CD4-positive, CD25-positive, alpha-beta regulatory T cell (primary cell): Measurements from ENCODE around the gene SLC25A23. TPM values are rescaled to one million over a fixed set of nuclear protein-coding genes. Genes with fewer than 3 reads are reported as not detected.
A peak's percentile ranks its signal among the peaks of the same experiment; 100 is the strongest.

Experiments used
- ATAC-seq, 2 donors: fragments of 150-1000 bp; cut with Tn5 transposase; one replicate each; pipeline ENCODE4 v1.10.0; 2021; ENCODE audit warnings: low read depth in 2 of 2, moderate number of reproducible peaks in 2 of 2, moderate library complexity in 1 of 2
- DNase-seq, 3 donors: peaks; one replicate each; pipeline versions ENCODE4 v3.0.0 to v3.0.0-alpha.2; 2012 to 2022; ENCODE audit warnings: mixed read lengths in 1 of 3
- H3K27ac ChIP-seq: one replicate; pipeline ENCODE4 v1.7.0; 2013; ENCODE audit warnings: mild to moderate bottlenecking, low read length; ENCODE audit not compliant: insufficient read depth, poor library complexity, severe bottlenecking
- H3K27me3 ChIP-seq: one replicate; pipeline ENCODE4 v1.7.0; 2013; ENCODE audit warnings: low read length; ENCODE audit not compliant: control insufficient read depth, insufficient read depth
- H3K36me3 ChIP-seq: one replicate; pipeline ENCODE4 v1.7.0; 2013; ENCODE audit warnings: mild to moderate bottlenecking, low read length, moderate library complexity; ENCODE audit not compliant: control insufficient read depth, insufficient read depth
- H3K4me1 ChIP-seq: 2 replicates; pipeline ENCODE4 v1.7.0; 2013; ENCODE audit warnings: mild to moderate bottlenecking, low read length; ENCODE audit not compliant: insufficient read depth, control insufficient read depth, poor library complexity, severe bottlenecking
- H3K4me3 ChIP-seq: one replicate; pipeline ENCODE4 v1.7.0; 2013; ENCODE audit warnings: low read depth, mild to moderate bottlenecking, low read length, moderate library complexity
- H3K9me3 ChIP-seq, 2 experiments: 1 replicate in 1 of 2; 2 replicates in 1 of 2; pipeline ENCODE4 v1.7.0; 2013; ENCODE audit warnings: low read length in 2 of 2, mild to moderate bottlenecking in 1 of 2, moderate library complexity in 1 of 2; ENCODE audit not compliant: control insufficient read depth in 2 of 2
- H3K27ac Mint-ChIP-seq, 3 donors: one replicate each; pipeline ENCODE4 v1.8.0; 2020 to 2022; ENCODE audit warnings: mild to moderate bottlenecking in 3 of 3, mixed read lengths in 3 of 3, moderate library complexity in 2 of 3
- H3K27me3 Mint-ChIP-seq: one replicate; pipeline ENCODE4 v1.8.0; 2022; ENCODE audit warnings: mild to moderate bottlenecking, mixed read lengths
- H3K36me3 Mint-ChIP-seq: one replicate; pipeline ENCODE4 v1.8.0; 2020; ENCODE audit warnings: mixed read lengths
- H3K4me1 Mint-ChIP-seq, 4 donors: one replicate each; pipeline ENCODE4 v1.8.0; 2020 to 2022; ENCODE audit warnings: mixed read lengths in 4 of 4, mild to moderate bottlenecking in 1 of 4
- H3K4me3 Mint-ChIP-seq, 4 donors: one replicate each; pipeline ENCODE4 v1.8.0; 2020 to 2022; ENCODE audit warnings: mild to moderate bottlenecking in 4 of 4, mixed read lengths in 4 of 4, moderate library complexity in 3 of 4
- H3K9me3 Mint-ChIP-seq, 7 donors: one replicate each; pipeline ENCODE4 v1.8.0; 2020 to 2022; ENCODE audit warnings: mixed read lengths in 7 of 7, mild to moderate bottlenecking in 3 of 7, moderate library complexity in 2 of 7
- polyA plus RNA-seq, 4 donors: library from polyadenylated mRNA; unstranded; fragments of 300-500 nt; fragmentation: Illumina TruSeq; gene quantifications; one replicate each; pipeline ENCODE4 v1.2.3, GENCODE V29; 2021
- total RNA-seq: library from RNA; stranded (reverse); gene quantifications from one replicate; pipeline ENCODE4 v1.2.3, GENCODE V29; 2022

The SLC25A23 gene
- total and polyA plus RNA-seq, 5 donors from 2014 or later = 6.6 to 14.7 (median 10.9) TPM

GRCh38 chr19:6476896-6477431 is 17.4 kb upstream of the SLC25A23 start:
- H3K27ac Mint-ChIP-seq = no peak overlapping the region
- H3K9me3 Mint-ChIP-seq = no peaks in the 10 kb centered on the region
- H3K4me3 Mint-ChIP-seq = peak overlapping the region in 1 of 4 donors; percentile 38
- ATAC-seq = no peak
- no peaks in the 10 kb centered on the region for H3K27me3 Mint-ChIP-seq
- peaks cover 18% of the 10 kb centered on the region for H3K4me1 ChIP-seq
- H3K36me3 Mint-ChIP-seq = peaks cover 11% of the 10 kb centered on the region
- no peak overlapping the region for H3K27ac ChIP-seq
- H3K4me1 Mint-ChIP-seq = peaks cover 0 to 30% (median 15%) of the 10 kb centered on the region in 4 donors
- H3K4me3 ChIP-seq = no peak overlapping the region
- DNase-seq = no peak
- H3K36me3 ChIP-seq = peaks cover 42% of the 10 kb centered on the region
- no peaks in the 10 kb centered on the region for H3K27me3 ChIP-seq
- H3K9me3 ChIP-seq = no peaks in the 10 kb centered on the region

- peak overlapping the region in 1 of 4 donors; percentile 68 for H3K4me3 Mint-ChIP-seq
Observed at GRCh38 chr19:6476155-6476895, 16.7 kb upstream of the SLC25A23 start.

GRCh38 chr19:6475321-6476108 is 15.9 kb upstream of the SLC25A23 start:
- Mint-ChIP-seq H3K27ac (no peak overlapping the region), H3K36me3 (peaks cover 15% of the 10 kb centered on the region)

More at GRCh38 chr19:6476155-6476895, 16.7 kb upstream of the SLC25A23 start:
- H3K36me3 Mint-ChIP-seq = peaks cover 11% of the 10 kb centered on the region
- peak; percentile 74 to 79 for ATAC-seq
- peaks cover 0 to 25% (median 11%) of the 10 kb centered on the region in 4 donors for H3K4me1 Mint-ChIP-seq
- Histone ChIP-seq H3K4me1 (peaks cover 15% of the 10 kb centered on the region), H3K36me3 (peaks cover 43% of the 10 kb centered on the region), H3K9me3 (no peaks in the 10 kb centered on the region), H3K27ac (no peak overlapping the region), H3K4me3 (no peak overlapping the region), H3K27me3 (no peaks in the 10 kb centered on the region)
- no peaks in the 10 kb centered on the region for H3K27me3 Mint-ChIP-seq
- H3K9me3 Mint-ChIP-seq = no peaks in the 10 kb centered on the region
- peak; percentile 45 to 60 (median 52) for DNase-seq
- H3K27ac Mint-ChIP-seq = peak overlapping the region in 2 of 3 donors; percentile 42 to 43

GRCh38 chr19:6473647-6474046 is 14.1 kb upstream of the SLC25A23 start:
- H3K36me3 ChIP-seq = peaks cover 52% of the 10 kb centered on the region
- no peak overlapping the region for H3K4me3 ChIP-seq
- H3K4me1 ChIP-seq = no peaks in the 10 kb centered on the region
- Mint-ChIP-seq H3K27ac (peak overlapping the region; percentile 4 to 63 (median 47)), H3K27me3 (no peaks in the 10 kb centered on the region), H3K9me3 (no peaks in the 10 kb centered on the region), H3K4me3 (peak overlapping the region in 1 of 4 donors; percentile 93), H3K36me3 (peaks cover 19% of the 10 kb centered on the region), H3K4me1 (peaks cover 0 to 5% (median 0%) of the 10 kb centered on the region in 4 donors)
- ATAC-seq (no peak), DNase-seq (no peak)
- H3K9me3 ChIP-seq = no peaks in the 10 kb centered on the region
- no peaks in the 10 kb centered on the region for H3K27me3 ChIP-seq
- H3K27ac ChIP-seq = no peak overlapping the region

More at GRCh38 chr19:6475321-6476108, 15.9 kb upstream of the SLC25A23 start:
- H3K27me3 ChIP-seq = no peaks in the 10 kb centered on the region
- no peak overlapping the region for H3K27ac ChIP-seq
- ATAC-seq = no peak
- H3K4me1 Mint-ChIP-seq = peaks cover 0 to 17% (median 6%) of the 10 kb centered on the region in 4 donors
- H3K4me3 Mint-ChIP-seq = no peak overlapping the region
- H3K4me3 ChIP-seq = no peak overlapping the region
- H3K36me3 ChIP-seq = peaks cover 48% of the 10 kb centered on the region
- no peaks in the 10 kb centered on the region for H3K27me3 Mint-ChIP-seq
- DNase-seq = no peak
- no peaks in the 10 kb centered on the region for H3K9me3 Mint-ChIP-seq
- peaks cover 12% of the 10 kb centered on the region for H3K4me1 ChIP-seq
- H3K9me3 ChIP-seq = no peaks in the 10 kb centered on the region

GRCh38 chr19:6472713-6473112 is 13.1 kb upstream of the SLC25A23 start:
- H3K27ac Mint-ChIP-seq = no peak overlapping the region
- H3K9me3 Mint-ChIP-seq = no peaks in the 10 kb centered on the region
- no peaks in the 10 kb centered on the region for H3K9me3 ChIP-seq
- H3K4me1 ChIP-seq = no peaks in the 10 kb centered on the region
- H3K27me3 ChIP-seq = no peaks in the 10 kb centered on the region
- no peak for DNase-seq
- ATAC-seq = no peak
- no peak overlapping the region for H3K4me3 Mint-ChIP-seq
- H3K4me1 Mint-ChIP-seq = peaks cover 0 to 7% (median under 1%) of the 10 kb centered on the region in 4 donors
- H3K36me3 ChIP-seq = peaks cover 61% of the 10 kb centered on the region
- H3K27me3 Mint-ChIP-seq = no peaks in the 10 kb centered on the region
- H3K27ac ChIP-seq = no peak overlapping the region
- H3K36me3 Mint-ChIP-seq = peaks cover 24% of the 10 kb centered on the region
- no peak overlapping the region for H3K4me3 ChIP-seq

GRCh38 chr19:6471076-6471475 is 11.5 kb upstream of the SLC25A23 start:
- Histone ChIP-seq H3K27me3 (no peaks in the 10 kb centered on the region), H3K4me1 (no peaks in the 10 kb centered on the region), H3K9me3 (no peaks in the 10 kb centered on the region), H3K36me3 (peaks cover 53% of the 10 kb centered on the region), H3K4me3 (no peak overlapping the region), H3K27ac (no peak overlapping the region)
- H3K36me3 Mint-ChIP-seq = peaks cover 32% of the 10 kb centered on the region
- H3K27ac Mint-ChIP-seq = peak overlapping the region in 1 of 3 donors; percentile 69
- H3K27me3 Mint-ChIP-seq = no peaks in the 10 kb centered on the region
- no peak for ATAC-seq
- no peak overlapping the region for H3K4me3 Mint-ChIP-seq
- no peaks in the 10 kb centered on the region for H3K9me3 Mint-ChIP-seq
- DNase-seq = no peak
- H3K4me1 Mint-ChIP-seq = peaks cover 0 to 7% (median 4%) of the 10 kb centered on the region in 4 donors

GRCh38 chr19:6470173-6470572 is 10.6 kb upstream of the SLC25A23 start:
- Histone ChIP-seq H3K9me3 (no peaks in the 10 kb centered on the region), H3K4me3 (no peak overlapping the region), H3K36me3 (peaks cover 44% of the 10 kb centered on the region), H3K4me1 (no peaks in the 10 kb centered on the region), H3K27me3 (no peaks in the 10 kb centered on the region), H3K27ac (no peak overlapping the region)
- H3K4me3 Mint-ChIP-seq = no peak overlapping the region
- peak overlapping the region in 1 of 3 donors; percentile 82 for H3K27ac Mint-ChIP-seq
- H3K4me1 Mint-ChIP-seq = peaks cover 0 to 10% (median 4%) of the 10 kb centered on the region in 4 donors
- DNase-seq = no peak
- no peaks in the 10 kb centered on the region for H3K9me3 Mint-ChIP-seq
- H3K36me3 Mint-ChIP-seq = peaks cover 32% of the 10 kb centered on the region
- H3K27me3 Mint-ChIP-seq = no peaks in the 10 kb centered on the region
- no peak for ATAC-seq
